Endodermal cell (in vitro differentiated cells): ENCODE data around the gene SCNN1A. TPM values are rescaled to one million over a fixed set of nuclear protein-coding genes. Genes with fewer than 3 reads are reported as not detected.

Experiments
- DNase-seq: peaks from one replicate; pipeline ENCODE4 v3.0.0-alpha.2; 2017
- H3K27ac ChIP-seq: 2 replicates; pipeline ENCODE4 v1.5.1; 2013; ENCODE audit warnings: mild to moderate bottlenecking, low read depth, low read length, moderate library complexity
- H3K27me3 ChIP-seq: 2 replicates; pipeline ENCODE4 v1.6.1; 2013; ENCODE audit warnings: mild to moderate bottlenecking, low read length, moderate library complexity; ENCODE audit not compliant: insufficient read depth, control insufficient read depth, poor library complexity, severe bottlenecking
- H3K36me3 ChIP-seq: 2 replicates; pipeline ENCODE4 v1.7.0; 2013; ENCODE audit warnings: mild to moderate bottlenecking, low read length, moderate library complexity; ENCODE audit not compliant: control insufficient read depth, insufficient read depth
- H3K4me1 ChIP-seq: one replicate; pipeline ENCODE4 v1.7.0; 2013; ENCODE audit warnings: low read length; ENCODE audit not compliant: control insufficient read depth, insufficient read depth
- H3K4me3 ChIP-seq: 2 replicates; pipeline ENCODE4 v1.5.1; 2013; ENCODE audit warnings: mild to moderate bottlenecking, low read length, moderate library complexity
- H3K9ac ChIP-seq: 2 replicates; pipeline ENCODE4 v1.6.1; 2013; ENCODE audit warnings: mild to moderate bottlenecking, low read length, moderate library complexity; ENCODE audit not compliant: poor library complexity, severe bottlenecking; ENCODE audit errors: extremely low read depth
- H3K9me3 ChIP-seq: 2 replicates; pipeline ENCODE4 v1.6.1; 2013; ENCODE audit warnings: mild to moderate bottlenecking, low read length, moderate library complexity; ENCODE audit not compliant: control insufficient read depth
- H3K27ac Mint-ChIP-seq: 2 replicates; pipeline ENCODE4 v1.8.0; 2020; ENCODE audit warnings: mixed read lengths
- H3K27me3 Mint-ChIP-seq: 2 replicates; pipeline ENCODE4 v1.8.0; 2021; ENCODE audit warnings: mild to moderate bottlenecking, mixed read lengths; ENCODE audit not compliant: insufficient read depth
- H3K36me3 Mint-ChIP-seq: 2 replicates; pipeline ENCODE4 v1.8.0; 2020; ENCODE audit warnings: low read depth, mixed read lengths
- H3K4me1 Mint-ChIP-seq: 2 replicates; pipeline ENCODE4 v1.8.0; 2020; ENCODE audit warnings: mixed read lengths
- H3K4me3 Mint-ChIP-seq: 2 replicates; pipeline ENCODE4 v1.8.0; 2020; ENCODE audit warnings: mild to moderate bottlenecking, moderate library complexity, mixed read lengths
- H3K9me3 Mint-ChIP-seq: 2 replicates; pipeline ENCODE4 v1.8.0; 2020; ENCODE audit warnings: mild to moderate bottlenecking, mixed read lengths
- CTCF ChIP-seq: fragments of 200-600 bp; sonication (generic); conservative IDR thresholded peaks from 2 replicates; pipeline ENCODE4 v1.5.0; 2021; ENCODE audit warnings: antibody characterized with exemption, mild to moderate bottlenecking
- WGBS, 2 experiments: methylation state at CpG; one replicate each; pipeline versions ENCODE4 v1.1.5 to v1.1.7; 2013; ENCODE audit warnings: missing lambda C conversion rate in 2 of 2, mixed read lengths in 1 of 2; ENCODE audit not compliant: insufficient coverage in 1 of 2, insufficient read length in 1 of 2; 5-methylcytosine and 5-hydroxymethylcytosine counted together
- total RNA-seq, 2 donors: library from RNA; stranded (reverse); fragmentation: NEBNext Ultra II Directional in 1 of 2; extraction: Animal tissue kit (Norgen Biotek cat#: 25700) in 1 of 2; gene quantifications; 2 replicates in 1 of 2; 3 replicates in 1 of 2; pipeline ENCODE4 v1.2.1, GENCODE V29; 2021

Gene SCNN1A
- total RNA-seq, 2 donors from 2014 or later, result 32.1 to 87.7 TPM

DNA sequence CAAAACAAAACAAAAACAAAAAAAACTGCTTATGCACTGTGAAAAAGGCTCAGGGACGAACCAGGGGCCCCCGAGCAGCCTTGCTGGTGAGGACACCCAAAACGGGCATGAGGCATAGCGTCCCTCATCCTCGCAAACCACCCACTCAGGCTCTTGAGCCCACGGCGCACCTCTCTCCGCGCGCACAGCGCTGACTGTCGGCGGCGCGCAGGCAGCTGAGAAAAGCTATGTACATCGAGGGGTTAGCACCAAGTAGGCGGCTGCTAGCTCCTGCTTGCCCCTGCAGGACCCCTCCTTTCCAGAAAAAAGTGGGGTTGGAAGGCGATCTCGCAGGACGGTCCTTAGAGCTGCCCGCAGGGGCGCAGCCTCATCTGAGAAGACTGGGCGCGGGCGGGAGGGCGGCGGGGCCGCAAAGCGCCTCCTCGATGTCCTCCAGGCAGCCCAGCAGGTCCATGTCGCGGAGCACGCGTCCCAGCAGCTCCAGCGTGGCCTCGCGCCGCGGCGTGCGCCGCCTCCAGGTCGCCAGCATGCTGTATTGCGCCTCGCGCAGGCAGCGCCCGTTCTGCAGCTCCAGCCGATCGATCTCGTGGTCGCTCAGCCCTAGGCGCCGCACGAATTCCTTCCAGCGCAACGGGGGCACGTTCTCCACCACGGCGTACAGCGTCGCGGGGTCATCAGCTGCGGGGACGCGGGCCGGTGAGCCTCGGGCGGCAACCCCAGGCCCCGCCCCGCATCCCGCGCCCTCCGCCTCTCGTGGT, 46.2 kb downstream of the SCNN1A start:
- DNase-seq, result peak; percentile 88
- TF ChIP-seq CTCF, result peak; percentile 54
- no peaks in the 10 kb centered on the region for H3K9me3 Mint-ChIP-seq
- WGBS, 2 experiments, result 95 to 98% methylated on average over 43 to 75 of the region's 75 CpGs
- H3K4me1 Mint-ChIP-seq, result peaks cover 25% of the 10 kb centered on the region
- Histone ChIP-seq H3K9ac (no peak overlapping the region), H3K9me3 (no peaks in the 10 kb centered on the region), H3K27me3 (no peaks in the 10 kb centered on the region), H3K36me3 (peaks cover 38% of the 10 kb centered on the region), H3K4me1 (no peaks in the 10 kb centered on the region), H3K4me3 (no peak overlapping the region), H3K27ac (no peak overlapping the region)
- no peaks in the 10 kb centered on the region for H3K27me3 Mint-ChIP-seq
- peaks cover 57% of the 10 kb centered on the region for H3K36me3 Mint-ChIP-seq
- no peak overlapping the region for H3K27ac Mint-ChIP-seq
- H3K4me3 Mint-ChIP-seq, result no peak overlapping the region

DNA sequence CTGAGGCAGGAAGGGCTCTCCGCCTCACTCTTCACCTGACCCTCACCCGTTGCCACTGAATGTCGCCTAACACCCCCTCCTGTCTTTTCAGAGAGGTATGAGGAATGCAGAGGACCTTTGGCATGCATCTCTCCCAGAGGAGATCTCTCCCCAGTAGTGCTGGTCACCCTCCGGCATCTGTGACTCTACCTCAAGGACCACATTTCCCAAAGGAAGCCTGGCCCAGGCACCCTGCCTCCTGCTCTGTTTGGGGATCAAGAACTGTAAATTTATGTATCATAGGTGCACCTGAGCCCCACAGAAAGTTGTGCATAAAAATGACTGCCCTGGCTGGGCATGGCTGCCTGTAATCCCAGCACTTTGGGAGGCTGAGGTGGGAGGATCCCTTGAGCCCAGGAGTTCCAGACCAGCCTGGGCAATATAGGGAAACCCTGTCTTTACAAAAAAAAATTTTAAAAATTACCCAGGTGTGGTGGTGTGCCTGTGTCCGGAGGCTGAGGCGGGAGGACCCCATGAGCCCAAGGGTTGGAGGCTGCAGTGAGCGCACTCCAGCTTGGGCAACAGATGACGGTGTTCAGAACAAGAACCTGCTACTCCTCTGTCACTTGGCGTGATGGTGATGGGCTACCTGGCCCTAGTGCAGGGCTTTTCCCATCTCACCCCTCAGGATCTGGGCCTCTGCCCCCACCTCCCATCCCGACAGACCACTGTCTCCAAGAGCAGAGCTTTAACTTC, 47.2 kb downstream of the SCNN1A start:
- H3K4me1 ChIP-seq, result peaks cover 5% of the 10 kb centered on the region
- no peak overlapping the region for H3K4me3 ChIP-seq
- peak; percentile 51 for DNase-seq
- Mint-ChIP-seq H3K36me3 (peaks cover 48% of the 10 kb centered on the region), H3K4me1 (peaks cover 32% of the 10 kb centered on the region), H3K27me3 (no peaks in the 10 kb centered on the region), H3K27ac (peak overlapping the region; percentile 12), H3K4me3 (no peak overlapping the region), H3K9me3 (no peaks in the 10 kb centered on the region)
- no peaks in the 10 kb centered on the region for H3K9me3 ChIP-seq
- no peak overlapping the region for H3K27ac ChIP-seq
- 95 to 100% methylated on average over 3 to 10 of the region's 10 CpGs for WGBS, 2 experiments
- H3K27me3 ChIP-seq, result no peaks in the 10 kb centered on the region
- TF ChIP-seq CTCF, result no peak
- H3K36me3 ChIP-seq, result peaks cover 28% of the 10 kb centered on the region
- no peak overlapping the region for H3K9ac ChIP-seq

GRCh38 chr12:6327229-6328041, 47.9 kb downstream of the SCNN1A start:
- peaks cover 39% of the 10 kb centered on the region for H3K4me1 Mint-ChIP-seq
- H3K27me3 Mint-ChIP-seq, result no peaks in the 10 kb centered on the region

More at GRCh38 chr12:6327229-6328041, 47.9 kb downstream of the SCNN1A start:
- TF ChIP-seq CTCF, result peak; percentile 42
- Mint-ChIP-seq H3K27ac (peak overlapping the region; percentile 12), H3K36me3 (peaks cover 40% of the 10 kb centered on the region), H3K9me3 (no peaks in the 10 kb centered on the region), H3K4me3 (no peak overlapping the region)
- no peaks in the 10 kb centered on the region for H3K27me3 ChIP-seq
- H3K9me3 ChIP-seq, result no peaks in the 10 kb centered on the region
- H3K4me1 ChIP-seq, result peaks cover 5% of the 10 kb centered on the region
- no peak overlapping the region for H3K9ac ChIP-seq
- WGBS, 2 experiments, result 89 to 92% methylated on average over 9 to 33 of the region's 33 CpGs
- H3K4me3 ChIP-seq, result no peak overlapping the region
- no peak overlapping the region for H3K27ac ChIP-seq
- peaks cover 21% of the 10 kb centered on the region for H3K36me3 ChIP-seq
- no peak for DNase-seq
